Naive thymus-derived CD4-positive, alpha-beta T cell (primary cell): ENCODE data around the gene LYST. TPM values are rescaled to one million over a fixed set of nuclear protein-coding genes. Genes with fewer than 3 reads are reported as not detected.
"Not testable (repeated sequence)": the region's sequence is repeated elsewhere in the genome, so short reads cannot be mapped to it uniquely, and the experiment has no call there.

Source experiments
- ATAC-seq: fragments of 150-1000 bp; cut with Tn5 transposase; 2 replicates; pipeline ENCODE4 v1.10.0; 2021; ENCODE audit warnings: mild to moderate bottlenecking, moderate library complexity
- CTCF ChIA-PET: fragments of 350-600 bp; sonication (Branson Sonifier 250); formaldehyde crosslinking; loops from one replicate; lab custom pipeline; 2021; ENCODE audit warnings: antibody characterized with exemption; lab: Charles Lee
- POLR2A ChIA-PET: fragments of 350-600 bp; sonication (Branson Sonifier 250); formaldehyde crosslinking; loops from one replicate; lab custom pipeline; 2021; ENCODE audit warnings: antibody characterized with exemption, inconsistent platforms; lab: Charles Lee
- DNase-seq, 9 donors: peaks; one replicate each; pipeline versions ENCODE4 v3.0.0 to v3.0.0-alpha.2; 2020 to 2022; ENCODE audit warnings: mixed read lengths in 1 of 9
- H3K27ac ChIP-seq: one replicate; pipeline ENCODE4 v1.7.0; 2013; ENCODE audit warnings: mild to moderate bottlenecking, low read depth, low read length, moderate library complexity
- H3K27me3 ChIP-seq, 2 donors: one replicate each; pipeline ENCODE4 v1.7.0; 2013; ENCODE audit warnings: low read length in 2 of 2, mild to moderate bottlenecking in 2 of 2, moderate library complexity in 2 of 2; ENCODE audit not compliant: control insufficient read depth in 2 of 2, insufficient read depth in 2 of 2
- H3K36me3 ChIP-seq, 3 experiments: 1 replicate in 2 of 3; 2 replicates in 1 of 3; pipeline ENCODE4 v1.7.0; 2013; ENCODE audit warnings: low read length in 3 of 3, mild to moderate bottlenecking in 3 of 3, moderate library complexity in 1 of 3; ENCODE audit not compliant: insufficient read depth in 3 of 3, control insufficient read depth in 2 of 3
- H3K4me1 ChIP-seq, 2 donors: one replicate each; pipeline ENCODE4 v1.7.0; 2013; ENCODE audit warnings: low read length in 2 of 2, mild to moderate bottlenecking in 2 of 2, moderate library complexity in 1 of 2; ENCODE audit not compliant: control insufficient read depth in 2 of 2, insufficient read depth in 2 of 2
- H3K4me3 ChIP-seq: 2 replicates; pipeline ENCODE4 v1.7.0; 2013; ENCODE audit warnings: mild to moderate bottlenecking, low read length
- H3K9me3 ChIP-seq, 3 experiments: 1 replicate in 2 of 3; 2 replicates in 1 of 3; pipeline ENCODE4 v1.7.0; 2013; ENCODE audit warnings: low read length in 3 of 3; ENCODE audit not compliant: control insufficient read depth in 2 of 3
- H3K27ac Mint-ChIP-seq, 9 donors: one replicate each; pipeline ENCODE4 v1.8.0; 2020 to 2022; ENCODE audit warnings: mixed read lengths in 9 of 9, mild to moderate bottlenecking in 8 of 9, moderate library complexity in 5 of 9, inconsistent platforms in 2 of 9
- H3K27me3 Mint-ChIP-seq, 5 donors: one replicate each; pipeline ENCODE4 v1.8.0; 2021 to 2022; ENCODE audit warnings: mixed read lengths in 5 of 5, mild to moderate bottlenecking in 1 of 5
- H3K36me3 Mint-ChIP-seq, 5 donors: one replicate each; pipeline ENCODE4 v1.8.0; 2020 to 2022; ENCODE audit warnings: mixed read lengths in 5 of 5, mild to moderate bottlenecking in 3 of 5, inconsistent platforms in 1 of 5
- H3K4me1 Mint-ChIP-seq, 7 donors: one replicate each; pipeline ENCODE4 v1.8.0; 2020 to 2022; ENCODE audit warnings: mixed read lengths in 7 of 7, mild to moderate bottlenecking in 3 of 7, inconsistent platforms in 1 of 7
- H3K4me3 Mint-ChIP-seq, 10 donors: one replicate each; pipeline ENCODE4 v1.8.0; 2020 to 2022; ENCODE audit warnings: mild to moderate bottlenecking in 10 of 10, mixed read lengths in 10 of 10, moderate library complexity in 6 of 10, inconsistent platforms in 2 of 10
- H3K9me3 Mint-ChIP-seq, 11 donors: one replicate each; pipeline ENCODE4 v1.8.0; 2020 to 2022; ENCODE audit warnings: mixed read lengths in 11 of 11, mild to moderate bottlenecking in 4 of 11, inconsistent platforms in 1 of 11, moderate library complexity in 1 of 11
- intact Hi-C, 2 donors: fragments of 100-400 bp; cut with micrococcal nuclease; formaldehyde crosslinking; loops; one replicate each; pipeline ENCODE4 v1.15.1; 2023
- polyA plus RNA-seq, 2 donors: library from polyadenylated mRNA; unstranded; fragments of 300-500 nt; fragmentation: Illumina TruSeq; gene quantifications; one replicate each; pipeline ENCODE4 v1.2.3, GENCODE V29; 2021
- total RNA-seq, 6 experiments: library from RNA in 5 of 6; stranded (reverse) in 5 of 6; gene quantifications; 1 replicate in 5 of 6; 2 replicates in 1 of 6; pipeline ENCODE4 v1.2.3 and lab custom pipeline; 2021 to 2026

The LYST gene
- total and polyA plus RNA-seq, 7 experiments from 2014 or later, result 5.7 to 98.1 (median 27.8) TPM

DNA sequence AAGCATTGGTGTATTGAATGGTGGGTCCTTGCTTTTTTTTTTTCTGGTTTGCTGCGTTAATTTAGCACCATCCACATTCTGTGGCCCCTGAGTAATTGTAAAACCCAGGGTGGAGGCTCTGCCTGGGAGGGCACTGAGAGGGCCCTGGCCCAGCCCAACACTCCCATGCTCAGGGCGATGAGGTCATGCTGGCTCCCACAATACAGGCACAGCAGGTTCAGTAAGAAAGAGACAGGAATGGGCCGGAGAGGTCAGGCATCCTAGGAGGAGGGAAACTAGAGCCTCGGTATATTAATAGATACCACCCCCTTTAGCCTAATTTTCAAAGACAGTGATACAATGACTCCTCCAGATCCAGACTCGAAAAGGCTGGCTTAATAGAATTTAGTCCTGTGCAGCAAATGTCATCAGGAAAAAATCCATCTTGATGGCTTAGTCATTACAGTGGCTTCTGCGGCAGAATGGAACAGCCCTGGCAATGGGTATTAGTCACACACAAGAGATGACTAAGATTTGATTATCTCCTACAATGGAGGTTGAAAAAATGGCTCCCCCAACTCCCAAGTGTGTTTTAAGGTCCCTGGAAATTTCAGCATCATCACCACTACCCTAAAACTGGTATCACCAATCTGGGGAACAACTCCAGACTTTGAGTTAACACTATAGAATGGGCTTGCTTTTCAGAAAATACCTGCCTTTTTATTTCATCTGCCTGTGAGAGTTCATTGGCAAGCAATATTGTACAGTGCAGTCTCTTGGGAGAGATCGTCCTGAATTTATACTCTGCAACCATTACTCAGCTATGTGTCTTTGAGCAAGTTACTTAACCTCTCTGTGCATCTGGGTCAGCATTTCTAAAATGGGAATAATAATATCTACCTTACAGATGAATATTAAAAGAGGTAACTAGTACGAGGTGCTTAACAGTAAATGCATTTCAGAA, 43.9 kb upstream of the LYST start:
- peaks cover 0 to 2% (median 0%) of the 10 kb centered on the region in 5 donors for H3K27me3 Mint-ChIP-seq
- H3K9me3 Mint-ChIP-seq, result peaks cover 0 to 1% (median 0%) of the 10 kb centered on the region in 11 donors
- H3K27ac ChIP-seq, result no peak overlapping the region
- no peak overlapping the region for H3K27ac Mint-ChIP-seq
- peaks cover 0 to 1% (median 0%) of the 10 kb centered on the region in 5 donors for H3K36me3 Mint-ChIP-seq
- ATAC-seq (peak; percentile 62), DNase-seq (peak in 1 of 9 donors; percentile 34)
- POLR2A ChIA-PET, result no interaction called here
- H3K36me3 ChIP-seq, result no peaks in the 10 kb centered on the region
- no peak overlapping the region for H3K4me3 Mint-ChIP-seq
- intact Hi-C loops, result loop anchor here in 1 of 2 donors (2.0 kb wide), 1 partner anchor 22 kb away; no protein-coding TSS in a partner anchor
- H3K4me1 Mint-ChIP-seq, result peaks cover 0 to 19% (median 0%) of the 10 kb centered on the region in 7 donors
- H3K4me1 ChIP-seq, result no peaks in the 10 kb centered on the region
- H3K4me3 ChIP-seq, result no peak overlapping the region
- H3K9me3 ChIP-seq, result no peaks in the 10 kb centered on the region
- CTCF ChIA-PET, result no interaction called here
- no peaks in the 10 kb centered on the region for H3K27me3 ChIP-seq

DNA sequence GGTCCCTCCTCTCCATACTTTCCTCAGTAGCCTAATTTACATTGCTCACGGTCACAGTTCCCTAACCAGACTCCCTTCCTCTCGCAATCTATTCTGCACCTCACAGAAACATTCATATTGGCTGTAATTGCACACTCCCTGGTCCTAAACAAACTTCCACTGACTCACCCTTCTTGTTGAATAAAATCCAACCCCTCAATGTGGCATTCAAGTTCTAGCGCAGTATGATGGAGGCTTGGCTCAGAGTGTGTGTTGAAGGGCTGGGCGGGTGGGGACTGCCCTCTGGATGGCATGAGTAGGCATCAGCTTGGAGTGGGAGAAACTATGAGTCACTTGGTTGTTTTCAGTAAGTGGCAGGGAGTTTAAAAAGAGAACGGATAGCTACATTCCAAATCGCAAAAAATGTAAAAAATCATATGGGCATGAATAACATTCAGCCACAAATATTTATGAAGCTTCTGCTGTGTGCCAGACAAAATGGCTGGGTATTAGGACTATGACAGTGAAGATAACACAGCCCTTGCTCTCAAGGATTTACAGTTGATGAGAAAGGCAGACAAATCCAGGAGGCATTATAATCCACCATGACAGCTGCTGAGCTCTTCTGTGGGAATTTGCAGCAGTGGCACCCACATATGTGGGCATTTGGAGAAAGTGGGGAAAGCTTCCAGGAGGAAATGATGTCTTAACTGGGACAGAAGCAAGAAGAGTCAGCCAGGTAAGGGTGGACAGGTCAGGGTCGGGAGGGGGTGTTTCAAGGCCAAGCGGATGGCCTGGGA, 42.2 kb upstream of the LYST start:
- no peaks in the 10 kb centered on the region for H3K36me3 ChIP-seq
- no peak overlapping the region for H3K4me3 ChIP-seq
- Mint-ChIP-seq H3K4me3 (no peak overlapping the region), H3K36me3 (peaks cover 0 to under 1% (median 0%) of the 10 kb centered on the region in 5 donors), H3K9me3 (peaks cover 0 to 1% (median 0%) of the 10 kb centered on the region in 11 donors), H3K4me1 (peaks cover 0 to 19% (median 0%) of the 10 kb centered on the region in 7 donors), H3K27me3 (no peaks in the 10 kb centered on the region), H3K27ac (no peak overlapping the region)
- H3K4me1 ChIP-seq, result no peaks in the 10 kb centered on the region
- ChIA-PET POLR2A (no interaction called here), CTCF (no interaction called here)
- H3K9me3 ChIP-seq, result no peaks in the 10 kb centered on the region
- DNase-seq (no peak), ATAC-seq (peak; percentile 49)
- H3K27me3 ChIP-seq, result no peaks in the 10 kb centered on the region
- intact Hi-C loops, result loop anchor here in 1 of 2 donors (5.0 kb wide), 1 partner anchor 43 kb away; no protein-coding TSS in a partner anchor
- H3K27ac ChIP-seq, result no peak overlapping the region

DNA sequence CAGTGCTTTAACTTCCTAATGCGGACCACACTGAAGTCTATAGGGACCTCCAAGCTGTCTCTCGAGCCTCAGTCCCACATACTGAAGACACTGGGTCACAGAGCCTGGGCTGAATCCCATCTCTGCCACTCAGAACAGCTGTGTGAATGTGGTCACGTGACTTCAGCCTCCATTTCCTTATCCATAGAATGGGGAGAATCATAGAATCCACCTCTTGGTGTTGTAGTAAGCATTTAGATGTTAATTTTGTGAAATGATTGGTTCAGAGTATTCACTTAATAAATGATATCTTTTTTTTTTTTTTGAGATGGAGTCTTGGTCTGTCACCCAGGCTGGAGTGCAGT, 41.2 kb upstream of the LYST start:
- peaks cover 0 to 19% (median 0%) of the 10 kb centered on the region in 7 donors for H3K4me1 Mint-ChIP-seq
- ChIA-PET CTCF (no interaction called here), POLR2A (no interaction called here)
- Histone ChIP-seq H3K27me3 (no peaks in the 10 kb centered on the region), H3K36me3 (no peaks in the 10 kb centered on the region), H3K4me3 (no peak overlapping the region), H3K4me1 (no peaks in the 10 kb centered on the region), H3K9me3 (no peaks in the 10 kb centered on the region), H3K27ac (no peak overlapping the region)
- DNase-seq (no peak), ATAC-seq (no peak)
- H3K4me3 Mint-ChIP-seq, result no peak overlapping the region
- H3K27ac Mint-ChIP-seq, result no peak overlapping the region
- H3K27me3 Mint-ChIP-seq, result no peaks in the 10 kb centered on the region
- H3K9me3 Mint-ChIP-seq, result peaks cover 0 to 2% (median 0%) of the 10 kb centered on the region in 11 donors
- peaks cover 0 to 2% (median 0%) of the 10 kb centered on the region in 5 donors for H3K36me3 Mint-ChIP-seq
- intact Hi-C loops, result loop anchor here in 1 of 2 donors (5.0 kb wide), 1 partner anchor 44 kb away; no protein-coding TSS in a partner anchor

DNA sequence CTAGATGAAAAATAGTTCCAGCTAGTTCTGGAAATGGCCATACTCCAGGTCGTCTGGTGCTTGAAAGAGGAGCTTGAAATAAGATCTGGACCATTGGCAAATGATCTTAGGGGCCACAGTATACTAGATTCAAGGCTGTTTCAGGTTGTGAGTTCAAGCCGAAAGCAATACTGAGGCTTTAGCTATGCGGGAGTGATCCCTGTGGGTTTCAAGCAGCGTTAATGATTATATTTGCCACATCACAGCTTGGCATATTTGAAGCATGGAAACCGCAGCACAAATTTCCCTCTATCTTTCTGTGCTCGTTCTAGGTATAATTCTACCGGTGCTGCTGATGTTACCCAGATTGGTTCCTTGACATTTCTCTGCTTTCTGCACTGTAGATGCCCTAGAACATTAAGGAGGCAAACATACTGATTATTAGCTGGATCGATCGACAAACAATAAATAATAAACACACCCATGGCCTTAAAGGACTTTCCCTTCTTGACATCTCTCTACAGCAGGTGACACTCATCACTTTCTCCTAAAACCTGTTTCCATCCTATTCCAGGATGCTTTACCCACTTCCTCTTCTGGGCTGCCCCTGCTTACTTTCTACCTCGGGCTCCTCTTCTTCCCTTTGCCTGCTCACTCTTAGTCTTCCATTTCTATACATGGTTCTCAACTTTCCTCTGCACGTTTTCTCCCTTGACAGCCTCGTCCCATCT, 40.6 kb upstream of the LYST start:
- no peaks in the 10 kb centered on the region for H3K27me3 Mint-ChIP-seq
- DNase-seq (no peak), ATAC-seq (no peak)
- Histone ChIP-seq H3K4me1 (no peaks in the 10 kb centered on the region), H3K27ac (no peak overlapping the region), H3K4me3 (no peak overlapping the region), H3K36me3 (no peaks in the 10 kb centered on the region), H3K9me3 (no peaks in the 10 kb centered on the region), H3K27me3 (no peaks in the 10 kb centered on the region)
- no peak overlapping the region for H3K27ac Mint-ChIP-seq
- POLR2A ChIA-PET, result no interaction called here
- H3K36me3 Mint-ChIP-seq, result peaks cover 0 to 2% (median 0%) of the 10 kb centered on the region in 5 donors
- H3K4me3 Mint-ChIP-seq, result no peak overlapping the region
- peaks cover 0 to 19% (median 0%) of the 10 kb centered on the region in 7 donors for H3K4me1 Mint-ChIP-seq
- CTCF ChIA-PET, result no interaction called here
- H3K9me3 Mint-ChIP-seq, result peaks cover 0 to 2% (median 0%) of the 10 kb centered on the region in 11 donors
- intact Hi-C loops, result loop anchor here in 1 of 2 donors (5.0 kb wide), 1 partner anchor 45 kb away; no protein-coding TSS in a partner anchor

DNA sequence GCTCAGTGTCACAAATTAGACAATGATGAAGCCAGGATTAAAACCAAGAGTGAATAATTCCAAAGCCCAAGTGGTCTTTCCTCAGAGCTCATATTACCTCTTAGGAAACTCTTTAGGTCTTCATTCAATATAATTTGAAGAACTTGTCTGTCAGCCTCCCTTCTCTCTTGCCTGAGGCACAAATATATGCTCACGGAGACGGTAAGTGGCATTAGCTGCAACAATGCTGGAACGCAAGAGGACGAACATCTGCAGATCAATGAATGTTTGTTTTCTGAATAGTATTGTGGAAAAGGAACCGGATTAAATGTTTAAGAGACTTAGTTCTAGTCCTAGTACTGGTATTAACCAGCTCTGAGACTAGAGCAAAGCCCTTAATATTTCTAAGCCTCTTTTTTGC, 39.7 kb upstream of the LYST start:
- DNase-seq, result no peak
- no peaks in the 10 kb centered on the region for H3K27me3 ChIP-seq
- Mint-ChIP-seq H3K4me1 (peaks cover 0 to 25% (median 0%) of the 10 kb centered on the region in 7 donors), H3K9me3 (peaks cover 0 to 2% (median 0%) of the 10 kb centered on the region in 11 donors), H3K36me3 (peaks cover 0 to 2% (median 0%) of the 10 kb centered on the region in 5 donors), H3K27ac (no peak overlapping the region), H3K4me3 (no peak overlapping the region), H3K27me3 (peaks cover 0 to 2% (median 0%) of the 10 kb centered on the region in 5 donors)
- intact Hi-C loops, result loop anchor here in 1 of 2 donors (5.0 kb wide), 1 partner anchor 46 kb away; no protein-coding TSS in a partner anchor
- no peak for ATAC-seq
- H3K36me3 ChIP-seq, result no peaks in the 10 kb centered on the region
- no peaks in the 10 kb centered on the region for H3K9me3 ChIP-seq
- no peaks in the 10 kb centered on the region for H3K4me1 ChIP-seq
- POLR2A ChIA-PET, result interaction anchor here (1.1 kb wide), 1 partner anchor 37 kb away, joined by 3 read pairs; no protein-coding TSS in a partner anchor
- no peak overlapping the region for H3K27ac ChIP-seq
- H3K4me3 ChIP-seq, result no peak overlapping the region
- CTCF ChIA-PET, result no interaction called here

DNA sequence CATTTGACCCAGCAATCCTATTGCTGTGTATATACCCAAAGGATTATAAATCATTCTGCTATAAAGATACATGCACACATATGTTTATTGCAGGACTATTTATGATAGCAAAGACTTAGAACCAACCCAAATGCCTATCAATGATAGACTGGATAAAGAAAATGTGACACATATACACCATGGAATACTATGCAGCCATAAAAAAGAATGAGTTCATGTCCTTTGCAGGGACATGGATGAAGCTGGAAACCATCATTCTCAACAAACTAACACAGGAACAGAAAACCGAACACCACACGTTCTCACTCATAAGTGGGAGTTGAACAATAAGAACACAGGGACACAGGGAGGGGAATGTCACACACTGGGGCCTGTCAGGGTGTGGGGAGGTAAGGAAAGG, 37.1 kb upstream of the LYST start:
- CTCF ChIA-PET, POLR2A ChIA-PET, H3K4me3 ChIP-seq, H3K9me3 ChIP-seq, DNase-seq, H3K9me3 Mint-ChIP-seq, ATAC-seq, H3K27ac ChIP-seq, H3K27me3 Mint-ChIP-seq, intact Hi-C loops, H3K36me3 ChIP-seq, H3K27ac Mint-ChIP-seq, H3K4me3 Mint-ChIP-seq, H3K27me3 ChIP-seq, H3K4me1 ChIP-seq, H3K36me3 Mint-ChIP-seq: not testable (repeated sequence)
- peaks cover 0 to 27% (median 0%) of the 10 kb centered on the region in 7 donors for H3K4me1 Mint-ChIP-seq
